Endothelial cell of umbilical vein (primary cell): ENCODE data around the gene DAP. TPM values are rescaled to one million over a fixed set of nuclear protein-coding genes. Genes with fewer than 3 reads are reported as not detected.

Experiments used
- BruUV-seq: library from RNA; stranded (reverse); fragments of 400-500 nt; replicated peaks from 2 replicates; lab custom pipeline; 2021; lab: Mats Ljungman, UMichigan
- CTCF ChIA-PET: fragments of 300-600, 350-600 bp; sonication (Branson Sonifier 250); formaldehyde crosslinking; loops from one replicate; lab custom pipeline; 2021; ENCODE audit warnings: antibody characterized with exemption, inconsistent platforms; lab: Charles Lee
- POLR2A ChIA-PET: fragments of 300-600, 350-600 bp; sonication (Branson Sonifier 250); formaldehyde crosslinking; loops from one replicate; lab custom pipeline; 2021; ENCODE audit warnings: antibody characterized with exemption, inconsistent platforms; lab: Charles Lee
- DNase-seq: peaks from one replicate; pipeline ENCODE4 v3.0.0-alpha.2; 2011; ENCODE audit warnings: low read depth, low spot score
- FAIRE-seq: peaks from 2 replicates; lab custom pipeline; 2011; peaks lifted over from hg19 to GRCh38; lab: Jason Lieb, UNC
- H2AFZ ChIP-seq: 2 replicates; pipeline ENCODE4 v1.6.0; 2012; ENCODE audit warnings: low read depth, low read length, control low read depth, inconsistent platforms
- H3K27ac ChIP-seq: 2 replicates; pipeline ENCODE4 v1.5.1; 2011; ENCODE audit warnings: low read depth, mild to moderate bottlenecking, control low read depth, low read length, moderate library complexity; ENCODE audit not compliant: insufficient read depth
- H3K27me3 ChIP-seq, 2 experiments: 2 replicates each; pipeline versions ENCODE4 v1.6.0 to v1.6.1; 2011; ENCODE audit warnings: low read length in 2 of 2, mixed read lengths in 1 of 2; ENCODE audit not compliant: control insufficient read depth in 2 of 2, insufficient read depth in 2 of 2
- H3K36me3 ChIP-seq, 2 experiments: 2 replicates in 1 of 2; 3 replicates in 1 of 2; pipeline ENCODE4 v1.5.1; 2011; ENCODE audit warnings: low read length in 2 of 2, mild to moderate bottlenecking in 1 of 2, moderate library complexity in 1 of 2; ENCODE audit not compliant: control insufficient read depth in 2 of 2, insufficient read depth in 2 of 2; ENCODE audit errors: extremely low read depth in 1 of 2
- H3K4me1 ChIP-seq: 3 replicates; pipeline ENCODE4 v1.5.1; 2011; ENCODE audit warnings: mild to moderate bottlenecking, low read length; ENCODE audit not compliant: control insufficient read depth, insufficient read depth; ENCODE audit errors: extremely low read depth
- H3K4me2 ChIP-seq: 2 replicates; pipeline ENCODE4 v1.6.1; 2011; ENCODE audit warnings: low read length, control low read depth, mixed read lengths; ENCODE audit not compliant: insufficient read depth
- H3K4me3 ChIP-seq, 3 experiments: fragments of 200-600 bp in 1 of 3; sonication (generic), shearing (Covaris generic) in 1 of 3; replicated peaks in 1 of 3; 2 replicates each; pipeline ENCODE4 v1.5.1; 2011 to 2016; ENCODE audit warnings: control low read depth in 3 of 3, low read length in 3 of 3, mild to moderate bottlenecking in 2 of 3, inconsistent platforms in 1 of 3, low read depth in 1 of 3, moderate library complexity in 1 of 3; ENCODE audit not compliant: insufficient read depth in 1 of 3
- H3K79me2 ChIP-seq: 2 replicates; pipeline ENCODE4 v1.6.0; 2012; ENCODE audit warnings: low read length, inconsistent platforms; ENCODE audit not compliant: control insufficient read depth, insufficient read depth
- H3K9ac ChIP-seq: replicated peaks from 2 replicates; pipeline ENCODE3; 2011; ENCODE audit warnings: low read length, control low read depth; ENCODE audit not compliant: insufficient read depth; ENCODE audit errors: extremely low read depth
- H3K9me1 ChIP-seq: replicated peaks from 3 replicates; pipeline ENCODE4 v1.6.0; 2011; ENCODE audit warnings: mild to moderate bottlenecking, low read length; ENCODE audit not compliant: control insufficient read depth, insufficient read depth; ENCODE audit errors: extremely low read depth
- H3K9me3 ChIP-seq: replicated peaks from 2 replicates; pipeline ENCODE4 v1.5.1; 2012; ENCODE audit warnings: low read length, inconsistent platforms; ENCODE audit not compliant: control insufficient read depth, insufficient read depth
- H4K20me1 ChIP-seq: replicated peaks from 2 replicates; pipeline ENCODE3; 2011; ENCODE audit warnings: mild to moderate bottlenecking, low read length; ENCODE audit not compliant: control insufficient read depth, insufficient read depth; ENCODE audit errors: extremely low read depth
- CTCF ChIP-seq, 2 donors: IDR thresholded peaks; 1 replicate in 1 of 2; 2 replicates in 1 of 2; pipeline ENCODE4 v1.5.1; 2011; ENCODE audit warnings: low read length in 2 of 2, mild to moderate bottlenecking in 2 of 2, moderate library complexity in 2 of 2, control low read depth in 1 of 2, inconsistent platforms in 1 of 2, low read depth in 1 of 2; ENCODE audit not compliant: insufficient read depth in 1 of 2; ENCODE audit errors: extremely low read depth in 1 of 2
- EZH2 ChIP-seq: IDR thresholded peaks from 2 replicates; pipeline ENCODE4 v1.6.1; 2012; ENCODE audit warnings: borderline replicate concordance, low read depth, mild to moderate bottlenecking, moderate library complexity, low read length, inconsistent platforms; ENCODE audit not compliant: severe bottlenecking
- GATA2 ChIP-seq: IDR thresholded peaks from 2 replicates; pipeline ENCODE4 v1.7.0; 2011; ENCODE audit warnings: low read depth, mild to moderate bottlenecking, moderate library complexity, mixed read lengths, low read length; ENCODE audit not compliant: insufficient read length, insufficient read depth
- JUN ChIP-seq: IDR thresholded peaks from 2 replicates; pipeline ENCODE4 v1.6.1; 2011; ENCODE audit warnings: borderline replicate concordance, low read depth; ENCODE audit not compliant: insufficient read length, insufficient read depth
- MAX ChIP-seq: IDR thresholded peaks from 2 replicates; pipeline ENCODE4 v1.6.1; 2011; ENCODE audit not compliant: insufficient read depth, insufficient read length
- dilution Hi-C: fragments of 300-500 bp; cut with MboI; formaldehyde crosslinking; loops from one replicate; pipeline ENCODE4 v1.15.0; 2019; ENCODE audit warnings: low sequenced_read_pairs; ENCODE audit not compliant: extremely low pct_ligation_motif_present
- intact Hi-C: fragments of 100-400 bp; cut with micrococcal nuclease; formaldehyde crosslinking; loops from one replicate; pipeline ENCODE4 v1.10.0; 2022
- polyA plus RNA-seq, 4 experiments: library from polyadenylated mRNA; depleted of rRNA in 3 of 4; stranded (reverse) in 3 of 4; unstranded in 1 of 4; fragments of >200 nt; gene quantifications; 2 replicates each; pipeline versions ENCODE4 v1.2.1 to v1.2.3, GENCODE V29; 2011 to 2012; ENCODE audit warnings: missing spikeins in 1 of 4
- total RNA-seq: library from RNA; stranded (reverse); gene quantifications from 2 replicates; pipeline ENCODE4 v1.2.3, GENCODE V29; 2021

The DAP gene
- total and polyA plus RNA-seq, 2 donors (not counting 3 experiments of a cell fraction or from before 2014, with no cell fraction given), result 79.8 to 188 TPM

GRCh38 chr5:10797261-10797660, 36.2 kb upstream of the DAP start:
- H3K9ac ChIP-seq, result no peak overlapping the region
- H3K4me2 ChIP-seq, result no peak overlapping the region
- no TSS peak for BruUV-seq
- CTCF ChIA-PET, result no interaction called here
- FAIRE-seq (no peak), DNase-seq (no peak)
- H4K20me1 ChIP-seq, result no peaks in the 10 kb centered on the region
- H3K9me1 ChIP-seq, result no peaks in the 10 kb centered on the region
- peaks cover 7 to 18% of the 10 kb centered on the region in 2 experiments for H3K27me3 ChIP-seq
- no peak overlapping the region for H3K4me3 ChIP-seq
- no peak overlapping the region for H3K27ac ChIP-seq
- H3K4me1 ChIP-seq, result no peaks in the 10 kb centered on the region
- no peaks in the 10 kb centered on the region for H3K9me3 ChIP-seq
- H2AFZ ChIP-seq, result no peak overlapping the region
- TF ChIP-seq GATA2, result no peak
- TF ChIP-seq JUN, result no peak
- no peaks in the 10 kb centered on the region for H3K36me3 ChIP-seq
- dilution Hi-C loops (no loop called here), intact Hi-C loops (no loop called here)
- POLR2A ChIA-PET, result no interaction called here
- H3K79me2 ChIP-seq, result no peaks in the 10 kb centered on the region

GRCh38 chr5:10793785-10794184, 32.8 kb upstream of the DAP start:
- Histone ChIP-seq H3K27me3 (peaks cover 3 to 5% of the 10 kb centered on the region in 2 experiments), H3K79me2 (no peaks in the 10 kb centered on the region), H3K9me3 (no peaks in the 10 kb centered on the region), H3K4me2 (no peak overlapping the region), H2AFZ (no peak overlapping the region), H3K27ac (no peak overlapping the region), H3K9me1 (no peaks in the 10 kb centered on the region), H3K9ac (no peak overlapping the region), H3K4me3 (no peak overlapping the region), H3K36me3 (no peaks in the 10 kb centered on the region), H4K20me1 (no peaks in the 10 kb centered on the region), H3K4me1 (peaks cover 5% of the 10 kb centered on the region)
- no peak for FAIRE-seq
- intact Hi-C loops (no loop called here), dilution Hi-C loops (no loop called here)
- CTCF ChIA-PET, result no interaction called here
- no TSS peak for BruUV-seq
- POLR2A ChIA-PET, result interaction anchor here (0.7 kb wide), 1 partner anchor 15 kb away, joined by 4 read pairs; no protein-coding TSS in a partner anchor
- TF ChIP-seq MAX, result no peak
- TF ChIP-seq CTCF (IDR thresholded peaks at IDR 0.05; ENCODE audit: extremely low read depth in 1 of 2, insufficient read depth in 1 of 2, low read depth in 1 of 2, low read length in 2 of 2), result no peak
- TF ChIP-seq EZH2, result no peak
- TF ChIP-seq JUN, result no peak
- no peak for TF ChIP-seq GATA2
- no peak for DNase-seq
